Suppressor macrophage (primary cell): ENCODE results near the gene ACACA.
"Not testable (repeated sequence)": the region's sequence is repeated elsewhere in the genome, so short reads cannot be mapped to it uniquely, and the experiment has no call there.

Experiments
- DNase-seq, 4 experiments: peaks; one replicate each; pipeline ENCODE4 v3.0.0-alpha.2; 2020 to 2022

ACACA gene

GRCh38 chr17:37094391-37094790 lies 312.2 kb downstream of the ACACA start:
- no peak for DNase-seq

GRCh38 chr17:37092701-37093100 lies 313.9 kb downstream of the ACACA start:
- DNase-seq: no peak

GRCh38 chr17:37092071-37092470 lies 314.6 kb downstream of the ACACA start:
- no peak for DNase-seq

GRCh38 chr17:37090941-37091340 lies 315.7 kb downstream of the ACACA start:
- DNase-seq: no peak

- DNase-seq: peak; percentile 69 to 89 (median 78)
Observed at GRCh38 chr17:37089956-37090355, 316.7 kb downstream of the ACACA start.

- DNase-seq: peak in 3 of 4 experiments; percentile 22 to 41 (median 27)
Observed at GRCh38 chr17:37088913-37089312, 317.7 kb downstream of the ACACA start.

GRCh38 chr17:37088459-37088858 lies 318.2 kb downstream of the ACACA start:
- no peak for DNase-seq

- DNase-seq: no peak
Observed at GRCh38 chr17:37087683-37088082, 319.0 kb downstream of the ACACA start.

GRCh38 chr17:37086948-37087347 lies 319.7 kb downstream of the ACACA start:
- DNase-seq: no peak

GRCh38 chr17:37086334-37086733 lies 320.3 kb downstream of the ACACA start:
- DNase-seq: no peak

- no peak for DNase-seq
Observed at GRCh38 chr17:37084372-37084771, 322.3 kb downstream of the ACACA start.

GRCh38 chr17:37083456-37083855 lies 323.2 kb downstream of the ACACA start:
- no peak for DNase-seq

GRCh38 chr17:37082985-37083384 lies 323.7 kb downstream of the ACACA start:
- DNase-seq: no peak

- no peak for DNase-seq
Observed at GRCh38 chr17:37082311-37082860, 324.2 kb downstream of the ACACA start.

- peak in 3 of 4 experiments; percentile 17 to 33 (median 28) for DNase-seq
Observed at GRCh38 chr17:37081287-37081686, 325.3 kb downstream of the ACACA start.

- peak; percentile 61 to 73 (median 66) for DNase-seq
Observed at GRCh38 chr17:37079735-37080134, 326.9 kb downstream of the ACACA start.

- DNase-seq: no peak
Observed at GRCh38 chr17:37079065-37079708, 327.4 kb downstream of the ACACA start.

- DNase-seq: not testable (repeated sequence)
Observed at GRCh38 chr17:37073464-37073863, 333.2 kb downstream of the ACACA start.

- DNase-seq: no peak
Observed at GRCh38 chr17:37069087-37069486, 337.5 kb downstream of the ACACA start.

GRCh38 chr17:37068266-37068665 lies 338.4 kb downstream of the ACACA start:
- DNase-seq: no peak

- no peak for DNase-seq
Observed at GRCh38 chr17:37067555-37068111, 339.0 kb downstream of the ACACA start.

GRCh38 chr17:37066322-37067255 lies 340.0 kb downstream of the ACACA start:
- DNase-seq: no peak
